ENCODE results near the gene DHRS1.
A peak's percentile ranks its signal among the peaks of the same experiment; 100 is the strongest.

DHRS1 gene

DNA sequence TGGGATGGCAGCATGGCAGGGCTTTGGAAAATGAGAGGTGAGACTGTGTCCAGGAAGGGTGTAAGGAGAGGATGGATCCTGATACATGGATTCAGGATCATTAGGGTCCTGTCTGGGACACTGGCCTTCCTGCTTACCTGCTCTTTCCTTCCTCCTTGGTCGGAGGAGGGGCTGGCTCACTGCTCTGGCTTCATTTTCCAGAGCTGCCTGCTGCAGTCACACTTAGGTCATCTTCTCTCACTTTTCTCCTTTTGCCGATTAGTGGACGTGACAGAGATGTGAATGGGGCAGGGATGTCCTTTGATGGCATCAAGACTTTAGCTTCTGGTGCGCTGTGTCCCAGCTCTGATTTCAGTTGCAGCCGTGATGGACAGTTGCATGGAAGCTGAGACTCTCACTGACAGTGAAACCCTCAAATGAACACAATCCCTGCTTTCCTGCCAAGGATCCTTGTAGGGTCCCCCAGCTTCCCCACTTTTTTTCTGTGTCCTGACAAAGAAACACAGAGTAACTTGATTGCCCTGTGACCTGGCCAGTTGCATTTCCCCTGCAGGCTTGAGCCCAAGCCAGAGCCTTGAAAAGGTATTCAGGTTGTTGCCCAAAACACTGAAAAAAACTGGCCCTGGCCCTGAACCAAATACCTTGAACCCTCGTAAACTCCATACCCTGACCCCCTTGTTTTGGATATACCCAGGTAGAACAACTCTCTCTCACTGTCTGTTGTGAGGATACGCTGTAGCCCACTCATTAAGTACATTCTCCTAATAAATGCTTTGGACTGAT, 9.0 kb upstream of the DHRS1 start:
- DNase-seq: no peak

GRCh38 chr14:24307575-24308341, 8.2 kb upstream of the DHRS1 start, which contains the start of gene CIDEB:
Gene CIDEB, minus strand, starts transcription at chr14:24307977. Its CDS starts 119 bp downstream, at chr14:24307858.
- peak; percentile 42 to 63 for DNase-seq

DNA sequence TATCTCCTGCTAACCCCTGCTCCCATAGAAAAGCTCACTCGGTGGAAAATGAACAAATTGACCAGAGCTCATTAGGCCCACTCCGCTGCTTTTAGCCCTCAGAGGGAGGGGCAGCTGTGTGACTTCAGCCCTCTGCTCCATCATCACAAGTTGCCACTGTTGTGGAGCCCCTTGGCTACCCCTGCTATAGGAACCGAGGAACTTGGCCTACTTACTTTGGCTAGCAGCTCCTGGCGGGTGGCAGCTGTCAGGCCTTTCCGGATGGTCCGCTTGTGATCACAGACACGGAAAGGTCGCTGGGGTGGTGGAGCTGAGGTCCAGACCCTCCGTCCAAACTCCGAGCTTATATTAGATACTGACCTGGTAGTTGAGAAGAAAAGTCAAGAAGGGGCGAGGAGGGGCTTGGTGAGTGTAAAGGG, 7.6 kb upstream of the DHRS1 start:
- no peak for DNase-seq

DNA sequence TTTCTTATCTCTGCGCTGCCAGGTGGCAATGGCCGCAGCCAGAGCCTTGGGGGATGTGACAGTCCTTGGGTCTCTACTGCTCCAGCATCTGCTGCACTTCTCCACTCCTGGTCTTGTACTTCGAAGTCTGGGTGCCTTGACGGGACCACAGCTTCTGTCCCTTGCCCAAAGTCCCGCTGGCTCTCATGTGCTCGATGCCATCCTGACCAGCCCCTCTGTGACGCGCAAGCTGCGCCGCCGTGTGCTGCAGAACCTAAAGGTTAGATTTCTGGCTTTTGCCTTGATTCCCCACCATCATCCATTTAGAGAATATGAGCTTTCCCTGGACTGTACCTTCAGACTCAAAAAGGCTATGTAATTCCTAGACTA, 4.4 kb upstream of the DHRS1 start:
- DNase-seq: no peak

DNA sequence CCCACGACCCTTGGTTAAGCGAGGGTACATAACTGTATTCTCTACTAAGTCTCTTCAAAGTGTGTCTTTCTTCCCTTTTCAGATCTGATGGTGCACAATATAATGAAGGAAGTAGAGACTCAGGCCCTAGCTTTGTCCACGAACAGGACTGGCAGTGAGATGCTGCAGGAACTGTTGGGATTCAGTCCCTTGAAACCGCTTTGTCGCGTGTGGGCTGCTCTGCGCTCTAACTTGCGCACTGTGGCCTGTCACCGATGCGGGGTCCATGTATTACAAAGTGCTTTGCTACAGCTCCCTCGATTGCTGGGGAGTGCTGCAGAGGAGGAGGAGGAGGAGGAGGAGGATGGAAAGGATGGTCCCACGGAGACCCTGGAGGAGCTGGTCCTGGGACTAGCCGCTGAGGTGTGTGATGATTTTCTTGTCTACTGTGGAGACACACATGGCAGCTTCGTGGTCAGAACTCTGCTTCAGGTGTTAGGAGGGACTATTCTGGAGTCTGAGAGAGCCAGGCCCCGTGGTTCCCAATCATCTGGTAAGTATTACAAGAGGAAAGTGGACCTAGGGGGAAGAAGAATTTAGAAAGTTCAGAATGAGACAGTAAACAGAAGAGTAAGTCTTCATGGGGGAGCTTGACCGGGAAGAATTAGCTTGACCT, 873 bp upstream of the DHRS1 start:
- no peak for DNase-seq

DNA sequence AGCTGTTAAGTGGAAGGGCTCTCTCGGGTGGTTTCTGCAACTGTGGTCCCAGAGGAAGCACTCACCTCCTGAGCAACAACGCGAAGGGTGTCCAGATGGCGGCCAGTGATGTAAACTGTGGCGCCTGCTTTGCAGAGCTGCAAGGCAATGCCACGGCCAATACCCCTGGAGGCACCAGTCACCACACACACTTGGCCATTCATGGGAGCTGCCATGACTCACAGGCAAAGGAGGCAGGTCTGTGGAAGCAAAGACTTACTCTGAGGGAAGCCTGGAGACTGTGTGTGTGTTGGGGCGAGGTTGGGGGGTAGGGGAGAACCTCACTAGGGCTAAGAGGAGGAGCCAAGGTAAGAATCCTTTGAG, 707 bp downstream of the DHRS1 start:
- DNase-seq: peak in 1 of 2 experiments; percentile 38

- DNase-seq: peak in 1 of 2 experiments; percentile 16
These were observed 2.2 kb downstream of the DHRS1 start for GRCh38 chr14:24297190-24297964.

DNA sequence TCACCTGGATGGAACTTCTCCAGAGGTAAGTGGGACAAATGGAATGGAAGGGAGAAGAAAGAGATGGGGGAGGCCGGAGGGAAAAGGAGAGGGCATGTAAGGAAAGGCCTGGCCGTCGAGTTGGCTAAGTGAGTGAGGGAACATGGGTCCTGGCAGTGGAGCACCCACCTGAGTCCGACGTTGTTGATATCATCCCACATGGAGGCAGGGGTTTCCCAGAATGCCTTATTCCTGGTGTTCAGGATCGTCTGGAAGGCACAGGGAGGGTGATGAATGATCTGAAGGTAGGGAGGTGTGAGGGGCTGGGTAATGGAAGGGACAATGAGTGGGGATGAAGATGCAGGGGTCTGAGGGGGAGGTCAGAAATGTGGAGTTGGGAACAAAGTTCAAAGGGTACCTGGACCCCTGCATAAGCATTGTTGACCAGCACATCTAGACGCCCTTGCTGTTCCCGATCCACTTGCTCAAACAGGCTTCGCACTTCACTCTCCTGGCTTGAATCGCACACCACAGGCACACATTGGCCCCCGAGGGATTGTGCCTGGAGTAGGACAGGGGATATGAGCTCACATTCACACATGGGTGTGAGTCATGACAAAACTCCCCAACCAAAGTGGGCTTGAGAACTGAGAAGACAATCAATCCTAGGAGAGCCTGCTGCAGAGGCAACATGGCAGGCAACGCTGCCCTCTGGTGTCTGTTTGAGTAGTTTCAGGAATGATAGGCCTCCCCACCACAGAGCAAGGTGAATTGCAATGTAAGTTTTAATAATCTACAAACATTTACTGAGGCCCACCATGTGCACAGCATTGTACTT, 3.0 kb downstream of the DHRS1 start:
- DNase-seq: peak; percentile 72 to 83

GRCh38 chr14:24293525-24293924, 6.1 kb downstream of the DHRS1 start:
- DNase-seq: no peak

- no peak for DNase-seq
These were observed 7.3 kb downstream of the DHRS1 start for GRCh38 chr14:24292118-24292807.

DNA sequence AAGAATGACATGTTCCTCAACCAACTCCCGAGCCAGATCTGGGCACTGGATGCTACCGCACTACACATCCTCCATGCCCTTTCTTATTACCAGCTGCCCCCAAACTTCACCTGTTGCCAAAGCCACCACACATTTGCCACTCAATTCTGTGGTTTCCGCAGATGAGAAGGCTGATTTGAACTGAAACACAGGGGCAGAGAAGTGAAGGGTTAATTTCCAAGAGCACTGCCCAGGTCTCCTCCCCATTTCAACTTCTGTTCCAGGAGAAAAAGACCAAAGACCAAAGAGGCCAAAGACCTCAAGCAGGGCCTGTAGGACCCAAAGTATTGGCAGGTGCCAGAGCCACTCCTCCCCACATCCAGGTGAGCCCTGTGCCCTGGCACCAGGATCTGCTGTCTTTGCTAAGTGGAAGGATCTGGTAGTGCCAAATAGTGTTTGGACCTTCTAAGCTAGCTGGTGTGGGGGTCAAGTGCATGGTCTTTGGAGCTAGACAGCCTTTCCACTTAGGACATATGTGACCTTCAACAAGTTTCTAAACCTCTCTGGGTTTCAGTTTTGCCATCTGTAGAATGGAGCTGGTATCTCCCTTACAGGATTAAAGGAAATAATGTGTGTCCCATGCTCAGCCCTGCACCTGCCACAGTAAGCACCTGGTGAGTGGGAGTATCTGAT, 8.0 kb downstream of the DHRS1 start:
- no peak for DNase-seq

- DNase-seq: no peak
These were observed 8.8 kb downstream of the DHRS1 start for GRCh38 chr14:24290746-24291145.

DNA sequence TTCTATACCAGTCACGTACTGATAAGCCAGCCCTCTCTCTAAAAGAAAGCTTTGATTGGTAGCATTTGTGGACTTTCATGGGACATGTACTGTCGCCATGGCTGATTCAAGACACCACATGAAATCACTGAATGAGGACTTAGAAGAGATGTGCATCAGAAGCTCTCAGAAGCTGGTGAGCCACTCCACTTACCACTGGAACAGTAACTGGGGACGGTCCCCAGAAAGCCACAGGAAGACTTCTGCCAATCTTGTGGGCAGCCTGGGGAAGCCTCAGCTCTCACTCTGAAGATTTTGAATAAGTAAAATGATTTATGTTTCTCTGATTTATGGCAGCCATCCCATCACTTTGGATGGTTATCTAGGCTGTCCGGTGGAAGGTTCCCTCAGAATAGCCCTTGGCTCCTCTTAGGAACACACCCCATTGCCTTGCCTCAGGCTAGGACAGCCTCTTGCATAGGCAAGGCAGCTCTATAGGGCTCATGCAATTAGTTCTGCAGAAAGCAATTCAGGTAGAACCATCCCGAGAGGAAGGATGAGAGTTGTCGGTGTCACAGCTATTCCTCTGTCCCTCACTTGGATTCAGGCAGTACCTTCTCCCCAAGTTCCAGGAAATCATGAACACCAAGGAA, 9.8 kb downstream of the DHRS1 start:
- no peak for DNase-seq

- no peak for DNase-seq
These were observed 12.6 kb downstream of the DHRS1 start for GRCh38 chr14:24286996-24287395.

DNA sequence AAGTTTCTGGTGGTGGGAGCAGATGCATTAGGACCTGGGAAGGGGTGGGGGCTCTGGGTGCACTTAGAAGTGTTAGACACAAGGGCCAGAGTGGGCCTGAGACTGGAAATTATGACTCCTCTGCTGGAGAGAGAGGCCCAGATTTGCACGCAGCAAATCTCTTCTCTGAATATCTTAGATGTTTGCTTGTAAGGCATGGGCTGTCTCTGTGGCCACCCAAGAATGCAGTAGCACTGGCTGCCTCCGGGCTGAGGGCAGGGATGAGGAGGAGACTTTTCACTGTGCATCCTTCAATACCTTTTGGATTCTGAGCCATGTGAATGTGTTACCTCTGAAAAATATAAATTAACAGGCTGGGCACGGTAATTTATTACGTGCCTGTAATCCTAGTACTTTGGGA, 14.2 kb downstream of the DHRS1 start:
- DNase-seq: no peak

DNA sequence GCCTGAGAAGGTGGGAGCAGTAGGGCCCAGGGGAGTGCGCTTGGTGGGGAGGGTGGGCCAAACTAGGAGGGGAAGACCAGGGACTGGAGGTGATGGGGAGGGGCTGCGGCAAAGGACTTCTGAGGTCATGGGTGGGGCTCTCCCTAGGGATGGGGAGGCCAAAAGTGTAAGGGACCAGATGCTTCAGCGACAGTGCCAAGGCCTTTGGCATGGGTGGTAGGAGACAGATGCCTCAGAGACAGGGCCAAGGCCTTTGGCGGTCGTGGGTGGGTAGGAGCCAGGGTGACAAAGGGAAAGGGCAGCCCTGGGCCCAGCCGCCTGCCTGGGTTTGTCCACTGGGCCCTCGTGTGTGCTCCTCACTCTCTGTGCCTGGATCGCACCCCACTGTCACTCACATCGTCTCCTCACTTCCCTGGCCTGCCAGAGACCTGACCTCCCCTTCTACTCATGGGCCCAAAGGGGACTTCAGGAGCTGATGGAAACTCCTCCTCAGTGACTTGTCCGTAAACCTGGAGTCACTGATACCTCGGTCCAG, 15.0 kb downstream of the DHRS1 start:
- DNase-seq: peak in 1 of 2 experiments; percentile 73

DNA sequence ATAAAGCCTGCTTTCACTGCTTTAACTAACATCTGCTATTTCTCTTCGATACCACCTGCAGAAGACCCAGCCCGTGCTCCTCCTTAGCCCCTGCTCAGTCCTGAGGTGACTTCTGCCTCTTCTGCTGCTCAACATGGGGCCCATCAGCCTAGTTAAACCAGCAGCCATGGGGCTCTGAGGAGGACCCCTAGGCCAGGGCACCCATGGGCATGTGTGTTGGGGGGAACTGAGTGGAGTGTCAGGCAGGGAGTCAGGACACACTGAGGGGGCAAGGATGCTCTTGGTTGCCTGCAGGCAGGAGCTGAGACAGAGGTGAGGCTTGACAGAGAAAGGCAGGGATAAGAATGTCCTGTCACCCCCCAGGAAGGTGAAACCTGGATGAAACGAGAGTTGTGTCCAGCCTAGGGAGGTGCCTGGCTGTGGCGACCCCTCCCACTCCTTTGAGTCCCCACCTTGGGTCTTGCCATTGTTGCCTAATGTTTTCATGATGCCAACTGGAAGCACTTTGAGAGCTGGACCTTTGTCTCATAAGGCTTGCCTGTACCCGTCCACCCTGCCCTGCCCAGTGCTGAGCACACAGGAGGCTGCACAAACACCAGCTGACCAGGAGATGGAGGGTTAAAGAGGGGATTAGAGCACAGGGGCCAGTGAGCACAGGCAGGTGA, 15.7 kb downstream of the DHRS1 start:
- no peak for DNase-seq

GRCh38 chr14:24282736-24283135, 16.8 kb downstream of the DHRS1 start:
- no peak for DNase-seq

- no peak for DNase-seq
These were observed 17.9 kb downstream of the DHRS1 start for GRCh38 chr14:24281636-24282035.
